Measurements from ENCODE around the gene HSD11B2.
"Not testable (repeated sequence)": the region's sequence is repeated elsewhere in the genome, so short reads cannot be mapped to it uniquely, and the experiment has no call there.

GRCh38 chr16:67415421-67415820 is 15.5 kb upstream of the HSD11B2 start:
- TF ChIP-seq, protein P1, sequence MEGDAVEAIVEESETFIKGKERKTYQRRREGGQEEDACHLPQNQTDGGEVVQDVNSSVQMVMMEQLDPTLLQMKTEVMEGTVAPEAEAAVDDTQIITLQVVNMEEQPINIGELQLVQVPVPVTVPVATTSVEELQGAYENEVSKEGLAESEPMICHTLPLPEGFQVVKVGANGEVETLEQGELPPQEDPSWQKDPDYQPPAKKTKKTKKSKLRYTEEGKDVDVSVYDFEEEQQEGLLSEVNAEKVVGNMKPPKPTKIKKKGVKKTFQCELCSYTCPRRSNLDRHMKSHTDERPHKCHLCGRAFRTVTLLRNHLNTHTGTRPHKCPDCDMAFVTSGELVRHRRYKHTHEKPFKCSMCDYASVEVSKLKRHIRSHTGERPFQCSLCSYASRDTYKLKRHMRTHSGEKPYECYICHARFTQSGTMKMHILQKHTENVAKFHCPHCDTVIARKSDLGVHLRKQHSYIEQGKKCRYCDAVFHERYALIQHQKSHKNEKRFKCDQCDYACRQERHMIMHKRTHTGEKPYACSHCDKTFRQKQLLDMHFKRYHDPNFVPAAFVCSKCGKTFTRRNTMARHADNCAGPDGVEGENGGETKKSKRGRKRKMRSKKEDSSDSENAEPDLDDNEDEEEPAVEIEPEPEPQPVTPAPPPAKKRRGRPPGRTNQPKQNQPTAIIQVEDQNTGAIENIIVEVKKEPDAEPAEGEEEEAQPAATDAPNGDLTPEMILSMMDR (IDR thresholded peaks at IDR 0.05; ENCODE audit: low read depth, low read length) = not testable (repeated sequence)
- not testable (repeated sequence) for TF ChIP-seq POLR2A (IDR thresholded peaks at IDR 0.05; ENCODE audit: extremely low read depth, insufficient read length); MAX (IDR thresholded peaks at IDR 0.05; ENCODE audit: low read depth, low read length); MYC (IDR thresholded peaks at IDR 0.05; ENCODE audit: low read depth, low read length)

Data from NB4 (cell line).